ENCODE results near the gene NCAPD2.

GRCh38 chr12:6528539-6529235, 34.8 kb downstream of the NCAPD2 start:
- TF ChIP-seq CTCF (IDR thresholded peaks at IDR 0.05; ENCODE audit: extremely low read depth in 1 of 2, insufficient read depth in 1 of 2, low read depth in 1 of 2, low read length in 2 of 2) = no peak
- TF ChIP-seq POLR2A (IDR thresholded peaks at IDR 0.05; ENCODE audit: low read depth, low read length) = no peak
- no peak for TF ChIP-seq EZH2 (IDR thresholded peaks at IDR 0.05; ENCODE audit: borderline replicate concordance, low read depth, low read length, severe bottlenecking)
- TF ChIP-seq POLR2AphosphoS5 (IDR thresholded peaks at IDR 0.05; ENCODE audit: insufficient read depth, low read depth, low read length) = no peak
- TF ChIP-seq, protein P1, sequence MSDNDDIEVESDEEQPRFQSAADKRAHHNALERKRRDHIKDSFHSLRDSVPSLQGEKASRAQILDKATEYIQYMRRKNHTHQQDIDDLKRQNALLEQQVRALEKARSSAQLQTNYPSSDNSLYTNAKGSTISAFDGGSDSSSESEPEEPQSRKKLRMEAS (IDR thresholded peaks at IDR 0.05; ENCODE audit: insufficient read depth, insufficient read length) = no peak
- TF ChIP-seq JUN (IDR thresholded peaks at IDR 0.05; ENCODE audit: borderline replicate concordance, insufficient read depth, insufficient read length, low read depth) = no peak
- TF ChIP-seq MYC (IDR thresholded peaks at IDR 0.05; ENCODE audit: low read depth, low read length) = no peak

All from endothelial cell of umbilical vein (primary cell).